Astrocyte of the cerebellum (primary cell): ENCODE results near the gene CEP19.
"Not testable (repeated sequence)": the region's sequence is repeated elsewhere in the genome, so short reads cannot be mapped to it uniquely, and the experiment has no call there.

Experiments
- DNase-seq: peaks from one replicate; pipeline ENCODE4 v3.0.0-alpha.2; 2011; ENCODE audit warnings: low read depth
- H3K4me3 ChIP-seq: 2 replicates; pipeline ENCODE4 v1.5.1; 2011; ENCODE audit warnings: mild to moderate bottlenecking, low read depth, low read length, moderate library complexity
- in situ Hi-C: cut with HindIII; loops from 2 replicates; pipeline ENCODE4 v1.10.0; 2017; ENCODE audit warnings: low sequenced_read_pairs
- TF ChIP-seq, protein P1 (sequence below): IDR thresholded peaks from 2 replicates; pipeline ENCODE4 v1.5.1; 2012; ENCODE audit warnings: low read length, low read depth, moderate library complexity, mild to moderate bottlenecking; ENCODE audit errors: missing control alignments

Gene CEP19

DNA sequence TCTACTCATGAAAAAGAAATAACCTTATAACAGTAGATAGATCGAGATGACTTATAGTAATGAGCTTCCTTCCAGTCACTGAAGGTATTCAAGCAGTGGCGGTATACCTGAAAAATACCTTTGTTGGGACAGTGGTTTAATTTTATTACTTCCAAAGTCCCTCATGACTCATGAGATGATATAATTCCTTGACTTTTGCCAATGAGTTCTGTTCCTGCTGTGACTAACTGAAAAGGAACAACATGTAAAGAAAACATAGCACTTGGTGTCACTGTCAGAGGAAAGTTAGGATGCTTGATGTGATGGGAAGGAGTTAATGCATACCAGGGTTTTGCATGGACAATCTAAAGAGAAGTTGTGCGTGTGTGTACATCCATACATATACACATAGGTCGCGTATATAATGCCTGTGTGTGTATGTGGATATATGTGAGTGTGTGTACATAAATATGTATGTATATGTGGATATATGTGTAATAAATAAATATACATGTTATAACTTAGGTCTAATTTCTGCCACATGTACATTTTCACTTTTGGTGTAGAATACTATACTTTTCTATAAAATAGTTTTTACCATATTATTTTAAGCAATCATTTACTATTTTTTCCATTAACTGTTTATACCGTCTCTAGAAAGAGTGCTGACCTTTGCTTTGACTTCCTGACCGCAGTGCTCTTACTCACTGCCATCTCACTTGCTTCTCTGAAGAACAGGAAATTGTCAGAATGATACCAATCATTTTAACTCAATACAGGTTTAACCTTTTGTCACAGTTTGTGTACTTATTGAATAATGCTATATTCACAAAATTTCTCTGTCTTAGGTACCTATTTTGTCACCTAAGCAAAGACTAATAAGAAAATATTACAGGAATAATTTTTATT lies 15.0 kb upstream of the CEP19 start:
- DNase-seq, result no peak
- in situ Hi-C loops, result no loop called here
- no peak overlapping the region for H3K4me3 ChIP-seq
- TF ChIP-seq, protein P1, sequence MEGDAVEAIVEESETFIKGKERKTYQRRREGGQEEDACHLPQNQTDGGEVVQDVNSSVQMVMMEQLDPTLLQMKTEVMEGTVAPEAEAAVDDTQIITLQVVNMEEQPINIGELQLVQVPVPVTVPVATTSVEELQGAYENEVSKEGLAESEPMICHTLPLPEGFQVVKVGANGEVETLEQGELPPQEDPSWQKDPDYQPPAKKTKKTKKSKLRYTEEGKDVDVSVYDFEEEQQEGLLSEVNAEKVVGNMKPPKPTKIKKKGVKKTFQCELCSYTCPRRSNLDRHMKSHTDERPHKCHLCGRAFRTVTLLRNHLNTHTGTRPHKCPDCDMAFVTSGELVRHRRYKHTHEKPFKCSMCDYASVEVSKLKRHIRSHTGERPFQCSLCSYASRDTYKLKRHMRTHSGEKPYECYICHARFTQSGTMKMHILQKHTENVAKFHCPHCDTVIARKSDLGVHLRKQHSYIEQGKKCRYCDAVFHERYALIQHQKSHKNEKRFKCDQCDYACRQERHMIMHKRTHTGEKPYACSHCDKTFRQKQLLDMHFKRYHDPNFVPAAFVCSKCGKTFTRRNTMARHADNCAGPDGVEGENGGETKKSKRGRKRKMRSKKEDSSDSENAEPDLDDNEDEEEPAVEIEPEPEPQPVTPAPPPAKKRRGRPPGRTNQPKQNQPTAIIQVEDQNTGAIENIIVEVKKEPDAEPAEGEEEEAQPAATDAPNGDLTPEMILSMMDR, result no peak

DNA sequence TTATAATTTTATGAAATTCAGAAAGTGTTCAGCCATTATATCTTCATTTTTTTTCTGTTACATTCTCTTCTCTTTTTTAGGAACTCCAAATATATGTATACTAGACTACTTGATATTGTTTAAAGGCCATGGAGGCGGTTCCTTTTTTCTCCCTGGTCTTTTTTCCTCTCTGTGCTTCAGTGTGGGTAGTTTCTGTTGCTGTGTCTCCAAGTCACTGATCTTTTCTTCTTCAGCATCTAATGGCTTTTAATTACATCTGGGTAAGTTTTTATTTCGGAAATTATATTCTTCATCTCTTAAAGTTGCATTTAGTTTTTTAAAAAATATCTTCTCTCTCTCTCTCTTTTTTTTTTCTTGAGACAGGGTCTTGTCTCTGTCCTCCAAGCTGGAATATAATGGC lies 9.0 kb upstream of the CEP19 start:
- TF ChIP-seq, protein P1, result no peak
- H3K4me3 ChIP-seq, result no peak overlapping the region
- in situ Hi-C loops, result no loop called here
- DNase-seq, result no peak

DNA sequence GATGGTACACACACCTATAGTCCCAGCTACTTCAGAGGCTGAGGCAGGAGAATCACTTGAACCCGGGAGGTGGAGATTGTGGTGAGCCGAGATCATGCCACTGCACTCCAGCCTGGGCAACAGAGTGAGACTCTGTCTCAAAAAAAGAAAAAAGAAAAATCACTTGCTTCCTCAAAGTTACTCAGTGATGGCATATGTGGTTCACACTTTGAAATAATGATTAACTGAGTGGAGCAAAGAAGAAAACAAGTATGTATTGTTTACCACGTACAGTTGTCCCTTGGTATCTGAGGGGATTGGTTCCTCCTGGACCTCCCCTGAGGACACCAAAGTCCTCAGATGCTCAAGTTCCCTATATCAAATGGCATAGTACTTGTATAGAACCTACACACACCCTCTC lies 5.1 kb upstream of the CEP19 start:
- DNase-seq, in situ Hi-C loops, H3K4me3 ChIP-seq: not testable (repeated sequence)

DNA sequence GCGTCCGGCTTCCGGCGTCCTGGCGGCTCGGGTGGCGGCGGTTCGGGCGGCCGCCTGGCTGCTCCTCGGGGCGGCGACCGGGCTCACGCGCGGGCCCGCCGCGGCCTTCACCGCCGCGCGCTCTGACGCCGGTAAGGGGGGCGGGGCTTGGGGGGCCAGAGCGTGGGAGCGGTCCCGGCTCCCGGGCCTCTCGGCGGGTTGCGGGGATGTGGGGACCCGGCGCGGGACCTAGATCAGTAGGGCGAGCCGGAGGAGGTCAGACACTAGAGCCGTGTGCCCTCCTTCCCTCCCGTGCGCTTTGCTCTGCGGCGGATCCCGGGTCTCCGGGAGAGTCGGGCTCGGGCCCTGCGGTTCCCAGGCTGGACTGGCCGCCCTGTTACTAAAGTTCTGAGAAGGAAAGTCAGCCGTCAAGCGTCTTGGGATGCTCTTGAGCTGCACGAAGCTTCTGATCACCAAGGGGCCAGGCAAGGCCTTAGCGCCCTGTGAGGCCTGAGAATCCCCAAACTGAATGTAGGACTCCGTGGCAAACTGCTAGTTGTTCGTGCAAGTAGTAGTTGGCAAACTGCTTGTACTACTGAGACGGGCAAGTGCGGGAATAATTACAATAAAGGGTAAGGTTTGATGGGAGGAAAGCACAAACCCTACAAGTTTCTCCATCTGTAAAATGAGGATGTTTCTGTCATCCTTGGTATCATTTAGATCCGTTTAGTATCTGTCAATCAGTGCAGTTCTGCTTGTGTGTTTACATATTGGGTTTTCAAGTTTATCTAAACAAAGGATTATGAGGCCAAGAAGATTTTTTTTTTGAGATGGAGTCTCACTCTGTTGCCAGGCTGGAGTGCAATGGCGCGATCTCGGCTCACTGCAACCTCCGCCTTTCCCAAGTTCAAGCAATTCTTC lies 714 bp upstream of the CEP19 start:
- no peak for DNase-seq
- in situ Hi-C loops, result no loop called here
- H3K4me3 ChIP-seq, result peak overlapping the region; percentile 69
- TF ChIP-seq, protein P1, result no peak

DNA sequence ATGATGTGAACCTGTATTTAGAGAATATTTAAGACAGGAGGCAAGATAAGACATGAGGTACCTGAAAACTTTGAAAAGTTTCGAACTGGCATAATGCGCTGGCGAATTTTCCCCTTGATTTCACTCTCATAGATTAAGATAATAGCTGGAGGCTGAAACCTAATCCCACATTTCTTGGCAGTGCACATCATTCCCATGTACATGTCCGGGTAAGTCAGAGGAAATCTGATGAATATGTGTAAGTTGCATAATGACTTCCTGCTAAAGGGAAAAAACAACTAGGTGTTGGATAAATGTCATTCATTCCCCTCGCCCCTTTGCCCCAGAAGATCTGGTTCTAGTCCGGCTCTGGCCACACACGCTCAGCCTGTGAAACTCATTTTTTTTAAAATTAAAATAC lies 3.6 kb downstream of the CEP19 start:
- TF ChIP-seq, protein P1, result no peak
- H3K4me3 ChIP-seq, result no peak overlapping the region
- no peak for DNase-seq
- in situ Hi-C loops, result no loop called here

DNA sequence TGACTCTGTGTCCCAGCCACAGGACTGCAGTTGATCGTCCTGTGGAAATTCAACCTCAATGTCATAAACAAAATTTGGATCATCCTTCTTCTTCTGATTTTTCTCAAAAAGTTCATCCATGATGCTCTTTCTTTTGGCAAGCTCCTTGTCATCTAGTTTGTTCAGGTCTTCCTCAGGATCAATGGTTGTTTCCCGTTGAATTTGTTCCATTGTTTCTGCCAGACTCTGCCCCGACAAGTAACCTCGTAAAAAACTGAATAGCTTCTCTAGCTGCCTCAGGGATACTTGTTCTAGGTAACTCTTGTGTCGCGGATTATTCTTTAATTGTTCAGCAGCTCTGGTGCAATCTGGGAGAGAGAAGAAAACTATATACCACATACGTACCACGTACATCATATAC lies 4.5 kb downstream of the CEP19 start:
- no peak for DNase-seq
- in situ Hi-C loops, result no loop called here
- no peak overlapping the region for H3K4me3 ChIP-seq
- TF ChIP-seq, protein P1, result no peak

DNA sequence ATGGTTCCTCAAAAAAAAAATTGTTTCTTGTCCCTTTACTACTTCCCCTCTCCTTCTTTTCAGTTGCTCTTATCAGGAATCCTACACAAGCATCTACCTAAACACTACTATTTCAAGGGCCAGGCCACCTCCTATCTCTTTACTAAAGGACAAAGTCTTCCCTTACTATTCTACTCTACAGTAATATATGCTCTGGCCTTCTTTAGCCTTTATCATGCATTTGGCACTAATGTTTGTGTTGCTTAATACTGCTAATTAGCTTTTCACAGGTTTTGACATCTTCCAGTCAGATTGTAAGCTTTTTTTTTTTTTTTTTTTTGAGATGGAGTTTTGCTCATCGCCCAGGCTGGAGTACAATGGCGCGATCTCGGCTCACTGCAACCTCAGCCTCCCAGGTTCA lies 5.3 kb downstream of the CEP19 start:
- H3K4me3 ChIP-seq, result no peak overlapping the region
- DNase-seq, result no peak
- TF ChIP-seq, protein P1, result no peak
- in situ Hi-C loops, result no loop called here
